Glomerular endothelial cell (primary cell): ENCODE measurements around the gene NUDT14. TPM values are rescaled to one million over a fixed set of nuclear protein-coding genes. Genes with fewer than 3 reads are reported as not detected.

Experiments used
- DNase-seq: peaks from one replicate; pipeline ENCODE4 v3.0.0-alpha.2; 2011; ENCODE audit warnings: low read depth, low spot score; ENCODE audit errors: extremely low read depth
- total RNA-seq: library from RNA; depleted of rRNA; stranded (reverse); fragments of >200 nt; gene quantifications from 2 replicates; pipeline ENCODE4 v1.2.3, GENCODE V29; 2015

The NUDT14 gene
- total RNA-seq, 1 donor from 2014 or later: 69.8 TPM

- no peak for DNase-seq
Observed at GRCh38 chr14:105138021-105138541, 43.0 kb downstream of the NUDT14 start.

- DNase-seq: no peak
Observed at GRCh38 chr14:105137481-105138020, 43.6 kb downstream of the NUDT14 start.

GRCh38 chr14:105136401-105137322, 44.5 kb downstream of the NUDT14 start:
- no peak for DNase-seq

- DNase-seq: no peak
Observed at GRCh38 chr14:105135700-105136395, 45.3 kb downstream of the NUDT14 start.

GRCh38 chr14:105132921-105133654, 48.0 kb downstream of the NUDT14 start:
- DNase-seq: no peak

GRCh38 chr14:105131241-105131640, 49.9 kb downstream of the NUDT14 start:
- no peak for DNase-seq

GRCh38 chr14:105128059-105128458, 53.1 kb downstream of the NUDT14 start:
- no peak for DNase-seq

GRCh38 chr14:105126981-105127329, 54.2 kb downstream of the NUDT14 start:
- DNase-seq: no peak

- no peak for DNase-seq
Observed at GRCh38 chr14:105126126-105126980, 54.8 kb downstream of the NUDT14 start.

GRCh38 chr14:105124823-105125222, 56.3 kb downstream of the NUDT14 start:
- DNase-seq: no peak

GRCh38 chr14:105123981-105124765, 56.9 kb downstream of the NUDT14 start:
- no peak for DNase-seq

GRCh38 chr14:105123064-105123665, 57.9 kb downstream of the NUDT14 start:
- DNase-seq: no peak

Other genes starting within 250 kb of the NUDT14 start
- gene AHNAK2, start 202.9 kb downstream of the NUDT14 start, total RNA-seq: 47.2 and 79.6 TPM in 2 replicates
- gene CLBA1, start 195.5 kb downstream of the NUDT14 start, total RNA-seq: 6.4 and 9.6 TPM in 2 replicates
- 20.8 and 21.9 TPM in 2 replicates for gene CDCA4, start 160.2 kb downstream of the NUDT14 start, total RNA-seq
- 0.82 TPM in 1 of 2 replicates, not detected in the other for gene GPR132, start 115.9 kb downstream of the NUDT14 start, total RNA-seq
- gene JAG2, start 12.5 kb downstream of the NUDT14 start, total RNA-seq: 59.0 and 123 TPM in 2 replicates
- 41.0 and 64.6 TPM in 2 replicates for gene BTBD6, start 67.2 kb upstream of the NUDT14 start, total RNA-seq
- 37.9 and 63.4 TPM in 2 replicates for gene BRF1, start 119.7 kb upstream of the NUDT14 start, total RNA-seq
- 82.9 and 124 TPM in 2 replicates for gene PACS2, start 133.4 kb upstream of the NUDT14 start, total RNA-seq
- gene TEX22, start 217.2 kb upstream of the NUDT14 start, total RNA-seq: 0.15 and 0.18 TPM in 2 replicates
- 85.9 and 92.3 TPM in 2 replicates for gene MTA1, start 238.5 kb upstream of the NUDT14 start, total RNA-seq